ENCODE results near the gene ZBED5.
"Not testable (repeated sequence)": the region's sequence is repeated elsewhere in the genome, so short reads cannot be mapped to it uniquely, and the experiment has no call there.

ZBED5 gene

DNA sequence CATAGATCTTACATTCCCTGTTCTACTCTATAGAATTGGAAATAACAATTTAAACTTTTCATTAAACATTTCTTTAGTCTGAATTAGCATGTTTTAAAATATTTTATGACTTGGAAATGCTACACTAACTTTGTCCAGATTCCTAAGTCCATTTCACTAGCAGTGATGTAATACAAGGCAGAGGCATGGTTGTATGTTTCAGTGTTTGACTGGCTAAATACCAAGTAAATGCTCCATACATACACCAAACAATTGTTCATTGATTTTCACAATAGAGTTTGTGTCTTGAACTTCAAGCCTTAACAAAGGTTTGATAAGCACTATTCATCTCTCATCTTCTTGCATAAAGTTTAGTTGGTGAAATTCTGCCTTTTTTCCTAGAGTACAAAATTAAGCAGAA lies 13.5 kb downstream of the ZBED5 start:
- DNase-seq (ENCODE audit: extremely low spot score) = no peak
- CTCF ChIA-PET = no interaction called here
- TF ChIP-seq HDGF (IDR thresholded peaks at IDR 0.05; ENCODE audit: borderline replicate concordance) = no peak
- TF ChIP-seq FOXK2 (IDR thresholded peaks at IDR 0.05) = no peak
- no peak for TF ChIP-seq LEF1 (IDR thresholded peaks at IDR 0.05; ENCODE audit: borderline replicate concordance)
- POLR2A ChIA-PET = no interaction called here

DNA sequence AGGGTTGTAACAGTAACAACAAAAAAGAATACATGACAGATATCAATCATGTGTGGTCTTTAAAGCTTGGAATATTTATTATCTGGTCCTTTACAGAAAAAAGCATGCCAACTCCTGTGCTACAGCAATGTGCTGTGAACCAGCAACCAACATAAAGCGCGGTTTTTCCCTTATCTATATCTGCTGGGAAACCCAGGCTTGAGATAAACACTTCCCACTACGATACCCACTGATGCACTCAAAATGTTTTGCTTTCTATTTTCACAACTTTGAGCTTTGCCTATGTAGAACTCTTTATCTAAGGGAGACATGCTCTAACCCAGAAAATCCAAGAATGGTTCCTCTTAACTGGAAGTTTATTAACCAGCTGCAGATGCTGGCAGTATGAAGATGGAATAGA lies 19.0 kb downstream of the ZBED5 start:
- TF ChIP-seq FOXK2 (IDR thresholded peaks at IDR 0.05) (no peak), CTBP1 (IDR thresholded peaks at IDR 0.05; ENCODE audit: borderline replicate concordance) (no peak)
- ChIA-PET POLR2A (interaction anchor here (1.6 to 3.8 kb wide), 2 partner anchors 19 to 30 kb away, joined by 8 to 24 read pairs; partner anchors contain the start of genes EIF4G2 and ZBED5), CTCF (interaction anchor here (1.0 to 1.5 kb wide), 2 partner anchors 10 to 29 kb away, joined by 3 to 4 read pairs; no protein-coding TSS in a partner anchor)
- no peak for DNase-seq (ENCODE audit: extremely low spot score)

DNA sequence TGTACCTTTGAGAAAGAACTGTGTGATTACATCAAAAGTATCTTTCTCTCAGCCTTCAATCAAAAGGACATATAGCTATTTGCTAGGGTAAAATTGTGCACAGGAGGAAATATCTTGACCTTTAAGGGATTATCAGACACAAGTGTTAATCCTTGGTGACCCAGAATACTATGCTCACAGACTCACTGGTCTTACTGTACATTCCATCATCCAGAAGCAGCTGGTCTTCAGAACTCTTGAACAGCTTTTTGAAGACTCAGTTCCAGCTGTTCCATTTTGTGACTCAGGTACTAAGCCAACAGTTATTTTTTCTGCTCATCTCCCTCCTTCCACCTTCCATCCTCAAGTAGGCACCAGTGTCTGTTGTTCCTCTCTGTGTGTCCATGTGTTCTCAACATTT lies 19.8 kb downstream of the ZBED5 start:
- CTCF ChIA-PET = interaction anchor here (1.5 kb wide), 1 partner anchor 11 kb away, joined by 4 read pairs; no protein-coding TSS in a partner anchor

DNA sequence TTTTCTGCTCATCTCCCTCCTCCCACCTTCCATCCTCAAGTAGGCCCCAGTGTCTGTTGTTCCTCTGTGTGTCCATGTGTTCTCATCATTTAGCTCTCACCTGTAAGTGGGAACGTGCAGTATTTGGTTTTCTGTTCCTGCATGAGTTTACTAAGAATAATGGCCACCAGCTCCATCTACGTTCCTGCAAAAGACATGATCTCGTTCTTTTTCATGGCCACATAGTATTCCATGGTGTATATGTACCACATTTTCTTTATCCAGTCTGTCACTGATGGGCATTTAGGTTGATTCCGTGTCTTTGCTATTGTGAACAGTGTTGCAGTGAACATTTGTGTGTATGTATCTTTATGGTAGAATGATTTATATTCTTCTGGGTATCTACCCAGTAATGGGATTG lies 21.0 kb downstream of the ZBED5 start:
- DNase-seq (ENCODE audit: extremely low spot score) = not testable (repeated sequence)
- CTCF ChIA-PET = interaction anchor here (0.6 kb wide), 1 partner anchor 13 kb away, joined by 3 read pairs; no protein-coding TSS in a partner anchor
- POLR2A ChIA-PET = interaction anchor here (1.2 to 1.7 kb wide), 2 partner anchors 21 to 28 kb away, joined by 4 to 10 read pairs; partner anchors contain the start of genes EIF4G2 and ZBED5

More for the DNA sequence above, 19.8 kb downstream of the ZBED5 start:
- DNase-seq (ENCODE audit: extremely low spot score) = no peak
- TF ChIP-seq SUZ12 (IDR thresholded peaks at IDR 0.05) (no peak), FOXK2 (IDR thresholded peaks at IDR 0.05) (no peak), NFRKB (IDR thresholded peaks at IDR 0.05) (no peak), SP1 (IDR thresholded peaks at IDR 0.05) (no peak), HDGF (IDR thresholded peaks at IDR 0.05; ENCODE audit: borderline replicate concordance) (no peak), L3MBTL2 (conservative IDR thresholded peaks at IDR 0.05) (no peak), ARNT (IDR thresholded peaks at IDR 0.05) (no peak), ELF4 (IDR thresholded peaks at IDR 0.05) (no peak), ZNF384 (IDR thresholded peaks at IDR 0.05) (no peak)
- TF ChIP-seq, protein P1, sequence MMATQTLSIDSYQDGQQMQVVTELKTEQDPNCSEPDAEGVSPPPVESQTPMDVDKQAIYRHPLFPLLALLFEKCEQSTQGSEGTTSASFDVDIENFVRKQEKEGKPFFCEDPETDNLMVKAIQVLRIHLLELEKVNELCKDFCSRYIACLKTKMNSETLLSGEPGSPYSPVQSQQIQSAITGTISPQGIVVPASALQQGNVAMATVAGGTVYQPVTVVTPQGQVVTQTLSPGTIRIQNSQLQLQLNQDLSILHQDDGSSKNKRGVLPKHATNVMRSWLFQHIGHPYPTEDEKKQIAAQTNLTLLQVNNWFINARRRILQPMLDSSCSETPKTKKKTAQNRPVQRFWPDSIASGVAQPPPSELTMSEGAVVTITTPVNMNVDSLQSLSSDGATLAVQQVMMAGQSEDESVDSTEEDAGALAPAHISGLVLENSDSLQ (IDR thresholded peaks at IDR 0.05) = no peak
- POLR2A ChIA-PET = interaction anchor here (3.8 kb wide), 1 partner anchor 29 kb away, joined by 24 read pairs; the partner anchor contains the start of gene EIF4G2

DNA sequence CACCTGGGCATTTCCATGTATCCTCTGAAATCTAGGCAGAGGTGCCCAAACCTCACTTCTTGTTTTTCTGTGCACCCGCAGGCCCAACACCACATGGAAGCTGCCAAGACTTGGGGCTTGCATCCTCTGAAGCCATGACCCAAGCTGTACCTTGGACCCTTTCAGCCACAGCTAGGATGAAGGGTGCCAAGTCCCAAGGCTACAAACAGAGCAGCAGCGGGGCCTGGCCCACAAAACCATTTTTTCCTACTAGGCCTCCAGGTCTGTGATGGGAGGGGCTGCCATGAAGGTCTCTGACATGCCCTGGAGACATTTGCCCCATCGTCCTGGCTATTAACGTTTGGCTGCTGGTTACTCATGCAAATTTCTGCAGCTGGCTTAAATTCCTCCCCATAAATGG lies 28.7 kb downstream of the ZBED5 start:
- ChIA-PET POLR2A (interaction anchor here (0.8 kb wide), 1 partner anchor 20 kb away, joined by 3 read pairs; the partner anchor contains the start of gene EIF4G2), CTCF (no interaction called here)
- DNase-seq (ENCODE audit: extremely low spot score) = no peak
- TF ChIP-seq ZNF384 (IDR thresholded peaks at IDR 0.05) (no peak), NFRKB (IDR thresholded peaks at IDR 0.05) (no peak), L3MBTL2 (conservative IDR thresholded peaks at IDR 0.05) (no peak), HDGF (IDR thresholded peaks at IDR 0.05; ENCODE audit: borderline replicate concordance) (no peak), ELF4 (IDR thresholded peaks at IDR 0.05) (no peak), SP1 (IDR thresholded peaks at IDR 0.05) (no peak), SUZ12 (IDR thresholded peaks at IDR 0.05) (no peak), BHLHE40 (IDR thresholded peaks at IDR 0.05; ENCODE audit: borderline replicate concordance) (no peak), LEF1 (IDR thresholded peaks at IDR 0.05; ENCODE audit: borderline replicate concordance) (no peak), TARDBP (IDR thresholded peaks at IDR 0.05) (no peak), CTBP1 (IDR thresholded peaks at IDR 0.05; ENCODE audit: borderline replicate concordance) (no peak), FOXA1 (IDR thresholded peaks at IDR 0.05) (no peak), FOXK2 (IDR thresholded peaks at IDR 0.05) (no peak)
- TF ChIP-seq, protein P1 (IDR thresholded peaks at IDR 0.05) = no peak

DNA sequence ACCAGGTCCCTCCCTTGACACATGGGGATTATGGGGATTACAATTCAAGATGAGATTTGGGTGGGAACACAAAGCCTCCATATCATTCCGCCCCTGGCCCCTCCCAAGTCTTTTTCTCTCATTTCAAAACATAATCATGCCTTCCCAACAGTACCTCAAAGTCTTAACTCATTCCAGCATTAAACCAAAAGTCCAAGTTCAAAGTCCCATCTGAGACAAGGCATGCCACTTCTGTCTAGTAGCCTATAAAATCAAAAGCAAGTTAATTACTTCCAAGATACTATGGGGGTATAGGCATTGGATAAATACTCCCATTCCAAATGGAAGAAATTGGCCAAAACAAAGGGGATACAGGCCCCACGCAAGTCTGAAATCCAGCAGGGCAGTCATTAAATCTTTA lies 29.5 kb downstream of the ZBED5 start:
- DNase-seq (ENCODE audit: extremely low spot score) = no peak
- no peak for TF ChIP-seq TARDBP (IDR thresholded peaks at IDR 0.05)
- ChIA-PET CTCF (no interaction called here), POLR2A (interaction anchor here (0.8 kb wide), 1 partner anchor 20 kb away, joined by 3 read pairs; the partner anchor contains the start of gene EIF4G2)

DNA sequence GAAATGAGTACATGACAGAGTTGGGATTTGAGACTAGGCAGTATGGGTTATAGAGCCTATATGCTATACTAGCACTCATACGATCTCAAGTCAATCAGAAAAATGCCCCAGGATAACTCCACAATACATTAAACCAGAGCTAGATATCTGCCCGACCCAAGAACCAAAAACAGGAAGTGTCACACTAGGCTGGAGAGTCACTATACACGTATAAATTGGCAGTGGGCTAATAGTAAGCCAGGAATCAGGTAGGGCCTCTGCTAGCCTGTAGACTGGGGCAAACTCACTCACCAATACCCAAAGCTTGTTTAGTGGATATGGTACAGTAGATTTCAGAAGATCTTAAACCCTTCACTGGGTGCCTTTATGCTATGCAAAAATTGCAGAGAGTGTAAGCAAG lies 33.0 kb downstream of the ZBED5 start:
- no peak for TF ChIP-seq FOXK2 (IDR thresholded peaks at IDR 0.05)
- ChIA-PET POLR2A (interaction anchor here (1.7 kb wide), 1 partner anchor 16 kb away, joined by 6 read pairs; the partner anchor contains the start of gene EIF4G2), CTCF (no interaction called here)
- DNase-seq (ENCODE audit: extremely low spot score) = no peak

DNA sequence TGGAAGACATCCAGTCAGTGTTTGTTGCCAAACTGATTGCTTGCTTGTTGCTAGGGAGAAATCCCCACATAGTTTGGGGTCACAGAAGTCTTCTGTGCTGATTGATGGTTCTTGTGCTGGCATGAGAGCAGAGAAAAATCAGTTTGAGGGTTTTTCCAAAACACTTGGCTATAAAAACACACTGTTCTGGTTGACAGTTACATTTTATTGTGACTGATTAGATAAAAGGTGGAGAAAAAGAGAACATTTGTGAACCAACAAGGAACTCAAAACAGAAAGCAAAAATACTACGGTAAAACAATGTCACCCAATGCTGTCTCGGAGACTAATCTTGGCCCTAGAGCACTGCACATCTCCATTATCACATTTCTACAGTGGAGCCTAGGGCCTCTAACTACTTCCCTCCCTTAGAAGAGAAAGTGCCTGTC lies 34.7 kb downstream of the ZBED5 start:
- ChIA-PET POLR2A (interaction anchor here (1.2 kb wide), 1 partner anchor 14 kb away, joined by 4 read pairs; the partner anchor contains the start of gene EIF4G2), CTCF (no interaction called here)
- no peak for DNase-seq (ENCODE audit: extremely low spot score)
- TF ChIP-seq BHLHE40 (IDR thresholded peaks at IDR 0.05; ENCODE audit: borderline replicate concordance) (no peak), HDGF (IDR thresholded peaks at IDR 0.05; ENCODE audit: borderline replicate concordance) (no peak), FOXK2 (IDR thresholded peaks at IDR 0.05) (no peak), SP1 (IDR thresholded peaks at IDR 0.05) (no peak), CTBP1 (IDR thresholded peaks at IDR 0.05; ENCODE audit: borderline replicate concordance) (no peak), SUZ12 (IDR thresholded peaks at IDR 0.05) (no peak)
- TF ChIP-seq, protein P1 (IDR thresholded peaks at IDR 0.05) = no peak

DNA sequence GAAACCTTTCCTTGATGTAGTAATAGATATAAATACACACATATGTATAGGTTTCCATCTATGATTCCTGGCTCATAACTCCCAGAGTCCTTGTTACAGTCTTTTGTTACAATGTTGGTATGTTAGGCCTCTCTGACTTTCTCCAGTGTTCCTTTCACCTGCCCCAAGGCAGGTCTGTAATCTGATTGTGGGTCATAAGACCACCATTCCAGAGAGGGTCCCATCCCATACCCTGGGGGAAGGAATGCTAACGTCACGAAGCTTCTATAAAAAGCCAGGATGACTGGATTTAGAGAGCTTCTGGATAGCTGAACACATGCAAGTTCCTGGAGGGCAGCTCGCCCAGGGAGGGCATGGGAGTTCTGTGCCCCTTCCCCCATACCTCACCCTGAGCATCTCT lies 35.4 kb downstream of the ZBED5 start:
- CTCF ChIA-PET; DNase-seq (ENCODE audit: extremely low spot score): not testable (repeated sequence)
- POLR2A ChIA-PET = interaction anchor here (1.2 kb wide), 1 partner anchor 14 kb away, joined by 4 read pairs; the partner anchor contains the start of gene EIF4G2
